ENCODE data around the gene CEMIP. TPM values are rescaled to one million over a fixed set of nuclear protein-coding genes. Genes with fewer than 3 reads are reported as not detected.

The CEMIP gene
- total RNA-seq, 1 experiment from 2014 or later: 3.5 TPM

- Histone ChIP-seq H3K27ac (ENCODE audit: low read depth, low read length) (no peak overlapping the region), H3K4me3 (replicated peaks in 1 of 2; ENCODE audit: low read depth in 1 of 2, low read length in 2 of 2) (no peak overlapping the region), H3K4me1 (ENCODE audit: control insufficient read depth in 1 of 2, insufficient read depth in 2 of 2, low read length in 2 of 2) (peaks cover 37 to 44% of the 10 kb centered on the region in 2 experiments), H4K20me1 (ENCODE audit: insufficient read depth) (no peaks in the 10 kb centered on the region), H3K9me3 (ENCODE audit: control insufficient read depth in 1 of 2, insufficient read depth in 1 of 2, low read depth in 1 of 2, low read length in 2 of 2) (no peaks in the 10 kb centered on the region), H3K9me2 (ENCODE audit: insufficient read depth) (no peaks in the 10 kb centered on the region), H3K79me2 (ENCODE audit: insufficient read depth, low read length) (no peaks in the 10 kb centered on the region), H3K4me2 (ENCODE audit: low read length) (no peak overlapping the region), H3K27me3 (ENCODE audit: insufficient read depth, low read length) (no peaks in the 10 kb centered on the region), H3K36me3 (ENCODE audit: control insufficient read depth in 1 of 2, insufficient read depth in 2 of 2, low read length in 2 of 2) (no peaks in the 10 kb centered on the region), H3K9ac (ENCODE audit: low read length) (no peak overlapping the region), H2AFZ (ENCODE audit: low read depth, low read length, poor library complexity, severe bottlenecking) (no peak overlapping the region)
- POLR2A ChIA-PET: no interaction called here
- no peak for ATAC-seq
- BruUV-seq (replicated peaks): no TSS peak
- TF ChIP-seq YY1 (IDR thresholded peaks at IDR 0.05; ENCODE audit: extremely low read depth, insufficient replicate concordance, low read depth, low read length): no peak
- DNase-seq (ENCODE audit: low read depth, low spot score): no peak
- CTCF ChIA-PET: interaction anchor here (2.0 kb wide), 1 partner anchor 12 kb away, joined by 6 read pairs; no protein-coding TSS in a partner anchor
- RAD21 ChIA-PET (ENCODE audit: low non-redundant PET in 1 of 2, low total read pairs in 2 of 2, uncharacterized antibody in 2 of 2, unreplicated experiment in 2 of 2): interaction anchor here in 1 of 2 experiments (1.3 kb wide), 1 partner anchor 390 kb away, joined by 3 read pairs; no protein-coding TSS in a partner anchor
- intact Hi-C loops (cut with micrococcal nuclease): no loop called here
These were observed 178.4 kb downstream of the CEMIP start for GRCh38 chr15:80957556-80957955.

DNA sequence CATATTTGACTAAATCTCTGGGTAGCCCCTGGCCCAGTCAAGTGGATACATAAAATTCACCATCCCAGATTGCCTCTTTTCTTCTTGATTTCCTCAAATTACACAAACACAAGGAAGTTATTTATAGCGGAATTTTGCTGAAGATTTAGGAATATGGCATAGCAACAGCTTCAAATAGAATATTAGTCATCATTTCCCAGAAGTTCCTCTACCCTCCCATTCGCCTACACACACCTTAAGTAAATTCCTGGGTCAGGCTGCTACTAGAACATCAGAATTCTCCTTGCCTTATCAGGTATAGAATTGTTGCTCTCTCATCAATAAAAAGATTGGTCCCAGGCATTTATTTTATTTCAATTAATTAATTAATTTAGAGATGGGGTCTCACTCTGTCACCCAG lies 178.8 kb downstream of the CEMIP start:
- POLR2A ChIA-PET: no interaction called here
- Histone ChIP-seq H3K27ac (ENCODE audit: low read depth, low read length) (no peak overlapping the region), H3K4me3 (replicated peaks in 1 of 2; ENCODE audit: low read depth in 1 of 2, low read length in 2 of 2) (no peak overlapping the region), H3K9me2 (ENCODE audit: insufficient read depth) (no peaks in the 10 kb centered on the region), H3K36me3 (ENCODE audit: control insufficient read depth in 1 of 2, insufficient read depth in 2 of 2, low read length in 2 of 2) (no peaks in the 10 kb centered on the region), H3K9ac (ENCODE audit: low read length) (no peak overlapping the region), H3K9me3 (ENCODE audit: control insufficient read depth in 1 of 2, insufficient read depth in 1 of 2, low read depth in 1 of 2, low read length in 2 of 2) (no peaks in the 10 kb centered on the region), H2AFZ (ENCODE audit: low read depth, low read length, poor library complexity, severe bottlenecking) (no peak overlapping the region), H3K79me2 (ENCODE audit: insufficient read depth, low read length) (no peaks in the 10 kb centered on the region), H3K4me2 (ENCODE audit: low read length) (no peak overlapping the region), H4K20me1 (ENCODE audit: insufficient read depth) (no peaks in the 10 kb centered on the region), H3K4me1 (ENCODE audit: control insufficient read depth in 1 of 2, insufficient read depth in 2 of 2, low read length in 2 of 2) (peaks cover 37 to 44% of the 10 kb centered on the region in 2 experiments), H3K27me3 (ENCODE audit: insufficient read depth, low read length) (no peaks in the 10 kb centered on the region)
- intact Hi-C loops (cut with micrococcal nuclease): no loop called here
- BruUV-seq (replicated peaks): no TSS peak
- TF ChIP-seq SRF (IDR thresholded peaks at IDR 0.05; ENCODE audit: low read depth) (no peak), SIN3A (IDR thresholded peaks at IDR 0.05; ENCODE audit: low read depth) (no peak), ZNF274 (IDR thresholded peaks at IDR 0.05; ENCODE audit: low read depth, low read length) (no peak), EZH2 (IDR thresholded peaks at IDR 0.05) (no peak)
- CTCF ChIA-PET: interaction anchor here (2.0 kb wide), 1 partner anchor 12 kb away, joined by 6 read pairs; no protein-coding TSS in a partner anchor
- ATAC-seq (no peak), DNase-seq (ENCODE audit: low read depth, low spot score) (no peak)
- RAD21 ChIA-PET (ENCODE audit: low non-redundant PET in 1 of 2, low total read pairs in 2 of 2, uncharacterized antibody in 2 of 2, unreplicated experiment in 2 of 2): no interaction called here

All from HCT116 (cell line).